Stimulated activated CD8-positive, alpha-beta memory T cell treated with anti-CD3 and anti-CD28 coated beads, Interleukin-15, amount 100 ng/mL, for 48 hours (primary cell): ENCODE data around the gene C2orf81.
"Not testable (repeated sequence)": the region's sequence is repeated elsewhere in the genome, so short reads cannot be mapped to it uniquely, and the experiment has no call there.

Experiments used
- DNase-seq, 2 donors: peaks; one replicate each; pipeline ENCODE4 v3.0.0-alpha.2; 2020; ENCODE audit warnings: low read depth in 2 of 2

C2orf81 gene

GRCh38 chr2:74442483-74443297 lies 21.3 kb upstream of the C2orf81 start:
- DNase-seq = not testable (repeated sequence)

GRCh38 chr2:74441690-74442482 lies 20.5 kb upstream of the C2orf81 start, which contains the start of gene RTKN:
TSS of gene RTKN (minus strand) at chr2:74441937. CDS start at chr2:74441816, 121 bp downstream.
- DNase-seq = no peak

- no peak for DNase-seq
Measured at GRCh38 chr2:74441170-74441689, 19.8 kb upstream of the C2orf81 start.

GRCh38 chr2:74440378-74441169 lies 19.2 kb upstream of the C2orf81 start:
- peak; percentile 40 to 53 for DNase-seq

- DNase-seq = no peak
Measured at GRCh38 chr2:74439803-74440377, 18.5 kb upstream of the C2orf81 start.

GRCh38 chr2:74439373-74439772 lies 18.0 kb upstream of the C2orf81 start:
- no peak for DNase-seq

GRCh38 chr2:74438248-74438647 lies 16.8 kb upstream of the C2orf81 start:
- DNase-seq = no peak

- DNase-seq = no peak
Measured at GRCh38 chr2:74436848-74437695, 15.7 kb upstream of the C2orf81 start.

GRCh38 chr2:74436111-74436805 lies 14.8 kb upstream of the C2orf81 start:
- DNase-seq = no peak

GRCh38 chr2:74430502-74430901 lies 9.1 kb upstream of the C2orf81 start:
- no peak for DNase-seq

- DNase-seq = no peak
Measured at GRCh38 chr2:74429487-74430451, 8.3 kb upstream of the C2orf81 start.

- no peak for DNase-seq
Measured at GRCh38 chr2:74428675-74429074, 7.3 kb upstream of the C2orf81 start.

- no peak for DNase-seq
Measured at GRCh38 chr2:74427551-74427950, 6.1 kb upstream of the C2orf81 start.

- no peak for DNase-seq
Measured at GRCh38 chr2:74426181-74426758, 4.9 kb upstream of the C2orf81 start.

GRCh38 chr2:74425523-74425922 lies 4.1 kb upstream of the C2orf81 start:
- DNase-seq = no peak

- DNase-seq = no peak
Measured at GRCh38 chr2:74424995-74425406, 3.6 kb upstream of the C2orf81 start.

- no peak for DNase-seq
Measured at GRCh38 chr2:74424139-74424992, 2.9 kb upstream of the C2orf81 start.
